OCI-LY1 (cell line): ENCODE data around the gene NAXD.
A peak's percentile ranks its signal among the peaks of the same experiment; 100 is the strongest.

Experiments used
- H2AFZ ChIP-seq: fragments of 200-600 bp; sonication (generic), shearing (Covaris generic); 2 replicates; pipeline ENCODE4 v1.6.0; 2014; ENCODE audit warnings: antibody characterized with exemption, mild to moderate bottlenecking, low read length
- H3F3A ChIP-seq: fragments of 200-600 bp; sonication (generic), shearing (Covaris generic); 2 replicates; pipeline ENCODE4 v1.6.0; 2014; ENCODE audit warnings: mild to moderate bottlenecking, antibody characterized with exemption, low read length, moderate library complexity; ENCODE audit not compliant: insufficient read depth
- H3K27ac ChIP-seq: fragments of 200-600 bp; sonication (generic); 2 replicates; pipeline ENCODE4 v1.5.1; 2014; ENCODE audit warnings: low read length, mixed run types, mild to moderate bottlenecking, low read depth; ENCODE audit not compliant: poor library complexity, severe bottlenecking
- H3K27me3 ChIP-seq: fragments of 200-600 bp; sonication (generic); 2 replicates; pipeline ENCODE4 v1.6.0; 2014; ENCODE audit warnings: antibody characterized with exemption, mild to moderate bottlenecking, low read length, moderate library complexity; ENCODE audit not compliant: insufficient read depth
- H3K36me3 ChIP-seq: fragments of 200-600 bp; sonication (generic); 2 replicates; pipeline ENCODE4 v1.6.1; 2014; ENCODE audit warnings: mild to moderate bottlenecking, antibody characterized with exemption, low read length, moderate library complexity, mixed read lengths; ENCODE audit not compliant: insufficient read depth
- H3K4me1 ChIP-seq: fragments of 200-600 bp; sonication (generic); 2 replicates; pipeline ENCODE4 v1.5.1; 2014; ENCODE audit warnings: mild to moderate bottlenecking, low read length, moderate library complexity; ENCODE audit not compliant: insufficient read depth, severe bottlenecking
- H3K4me2 ChIP-seq: fragments of 200-600 bp; sonication (generic), shearing (Covaris generic); 2 replicates; pipeline ENCODE4 v1.6.1; 2014; ENCODE audit warnings: low read length
- H3K4me3 ChIP-seq: fragments of 200-600 bp; sonication (generic); 2 replicates; pipeline ENCODE4 v1.5.1; 2014; ENCODE audit warnings: low read length, low read depth, mild to moderate bottlenecking, mixed read lengths; ENCODE audit not compliant: poor library complexity, severe bottlenecking
- H3K79me2 ChIP-seq: fragments of 200-600 bp; shearing (Covaris generic); 2 replicates; pipeline ENCODE4 v1.6.1; 2016; ENCODE audit warnings: mixed run types, low read length, mixed read lengths; ENCODE audit not compliant: insufficient read depth
- H3K9ac ChIP-seq: fragments of 200-600 bp; sonication (generic), shearing (Covaris generic); 2 replicates; pipeline ENCODE4 v1.6.1; 2014; ENCODE audit warnings: mild to moderate bottlenecking, low read length, mixed read lengths
- H3K9me2 ChIP-seq: fragments of 200-600 bp; sonication (generic), shearing (Covaris generic); 2 replicates; pipeline ENCODE4 v1.6.1; 2014; ENCODE audit warnings: low read depth, mild to moderate bottlenecking, low read length, mixed read lengths
- H3K9me3 ChIP-seq: fragments of 200-600 bp; shearing (Covaris generic); 2 replicates; pipeline ENCODE4 v1.6.1; 2014; ENCODE audit warnings: low read length, mixed read lengths
- H4K20me1 ChIP-seq: fragments of 200-600 bp; sonication (generic), shearing (Covaris generic); 2 replicates; pipeline ENCODE4 v1.6.0; 2016; ENCODE audit warnings: mild to moderate bottlenecking, low read length; ENCODE audit not compliant: insufficient read depth
- CTCF ChIP-seq: fragments of 200-600 bp; sonication (generic), shearing (Covaris generic); IDR thresholded peaks from 2 replicates; pipeline ENCODE4 v1.5.1; 2017; ENCODE audit warnings: mild to moderate bottlenecking, antibody characterized with exemption, low read length, moderate library complexity, mixed read lengths
- EZH2 ChIP-seq: fragments of 200-600 bp; sonication (generic), shearing (Covaris generic); IDR thresholded peaks from 2 replicates; pipeline ENCODE4 v1.8.0; 2017; ENCODE audit warnings: borderline replicate concordance, mixed run types, mild to moderate bottlenecking, antibody characterized with exemption, low read length, moderate library complexity, mixed read lengths

Gene NAXD

GRCh38 chr13:110642291-110642981 is 27.1 kb downstream of the NAXD start:
- Histone ChIP-seq H3K36me3 (peaks cover 66% of the 10 kb centered on the region), H3F3A (0 out of 2 replicates have a peak, but pooled peaks cover 2% of the 10 kb centered on the region)
- no peak for TF ChIP-seq EZH2
- TF ChIP-seq CTCF = no peak

GRCh38 chr13:110643324-110643723 is 28.0 kb downstream of the NAXD start:
- Histone ChIP-seq H3K4me2 (peak overlapping the region; percentile 25; the same call in 1 of the 2 replicates), H4K20me1 (no peaks in the 10 kb centered on the region)
- TF ChIP-seq CTCF (no peak), EZH2 (no peak)

More at GRCh38 chr13:110642291-110642981, 27.1 kb downstream of the NAXD start:
- H3K9me3 ChIP-seq = no peaks in the 10 kb centered on the region
- no peak overlapping the region for H3K4me3 ChIP-seq
- no peaks in the 10 kb centered on the region for H3K79me2 ChIP-seq
- peaks cover 71% of the 10 kb centered on the region for H3K4me1 ChIP-seq
- H3K9me2 ChIP-seq = no peaks in the 10 kb centered on the region
- H3K27me3 ChIP-seq = no peaks in the 10 kb centered on the region
- H3K9ac ChIP-seq = peak overlapping the region; percentile 27; the same call in 1 of the 2 replicates
- no peaks in the 10 kb centered on the region for H4K20me1 ChIP-seq
- H2AFZ ChIP-seq = no peak overlapping the region
- H3K4me2 ChIP-seq = peak overlapping the region; percentile 25; the same call in 1 of the 2 replicates
- peak overlapping the region; percentile 93 for H3K27ac ChIP-seq

GRCh38 chr13:110643768-110644421 is 28.6 kb downstream of the NAXD start:
- Histone ChIP-seq H3K4me3 (no peak overlapping the region), H4K20me1 (no peaks in the 10 kb centered on the region), H3K27me3 (no peaks in the 10 kb centered on the region), H3K9me2 (no peaks in the 10 kb centered on the region), H3K9ac (no peak overlapping the region; the same call in 1 of the 2 replicates), H3K9me3 (no peaks in the 10 kb centered on the region), H3K79me2 (no peaks in the 10 kb centered on the region), H3K4me1 (peaks cover 80% of the 10 kb centered on the region), H2AFZ (no peak overlapping the region), H3K4me2 (peak overlapping the region; percentile 25; the same call in 1 of the 2 replicates), H3K27ac (peak overlapping the region; percentile 93), H3F3A (0 out of 2 replicates have a peak, but pooled peaks cover 2% of the 10 kb centered on the region), H3K36me3 (peaks cover 52% of the 10 kb centered on the region)
- TF ChIP-seq EZH2 = no peak
- TF ChIP-seq CTCF = no peak

More at GRCh38 chr13:110643324-110643723, 28.0 kb downstream of the NAXD start:
- Histone ChIP-seq H3K9me2 (no peaks in the 10 kb centered on the region), H3K4me3 (no peak overlapping the region), H3K36me3 (peaks cover 58% of the 10 kb centered on the region), H2AFZ (no peak overlapping the region), H3K27ac (peak overlapping the region; percentile 93), H3K9ac (no peak overlapping the region; the same call in 1 of the 2 replicates), H3K79me2 (no peaks in the 10 kb centered on the region), H3K27me3 (no peaks in the 10 kb centered on the region), H3K9me3 (no peaks in the 10 kb centered on the region), H3K4me1 (peaks cover 74% of the 10 kb centered on the region), H3F3A (0 out of 2 replicates have a peak, but pooled peaks cover 2% of the 10 kb centered on the region)
